Neuronal stem cell (in vitro differentiated cells): Measurements from ENCODE around the gene C8G.
A peak's percentile ranks its signal among the peaks of the same experiment; 100 is the strongest.

ENCODE experiments used
- DNase-seq: peaks from one replicate; pipeline ENCODE4 v3.0.0-alpha.2; 2013; ENCODE audit warnings: low spot score
- H2AFZ ChIP-seq: one replicate; pipeline ENCODE4 v1.6.1; 2013; ENCODE audit warnings: mild to moderate bottlenecking, low read length, inconsistent platforms
- H2AK5ac ChIP-seq: 2 replicates; pipeline ENCODE4 v1.6.1; 2013; ENCODE audit warnings: low read depth, mild to moderate bottlenecking, inconsistent platforms, low read length, moderate library complexity, mixed read lengths
- H2BK120ac ChIP-seq: 2 replicates; pipeline ENCODE4 v1.6.1; 2013; ENCODE audit warnings: low read depth, mild to moderate bottlenecking, inconsistent platforms, low read length, moderate library complexity, mixed read lengths
- H2BK12ac ChIP-seq: one replicate; pipeline ENCODE4 v1.6.1; 2013; ENCODE audit warnings: low read length, inconsistent platforms
- H2BK15ac ChIP-seq: 2 replicates; pipeline ENCODE4 v1.6.1; 2013; ENCODE audit warnings: mild to moderate bottlenecking, low read length, inconsistent platforms, mixed read lengths
- H2BK5ac ChIP-seq: one replicate; pipeline ENCODE4 v1.6.1; 2013; ENCODE audit warnings: inconsistent platforms, mild to moderate bottlenecking, low read length, moderate library complexity
- H3K14ac ChIP-seq: one replicate; pipeline ENCODE4 v1.6.1; 2013; ENCODE audit warnings: low read length, inconsistent platforms
- H3K18ac ChIP-seq: 2 replicates; pipeline ENCODE4 v1.6.1; 2013; ENCODE audit warnings: low read length, inconsistent platforms
- H3K23ac ChIP-seq: 2 replicates; pipeline ENCODE4 v1.6.1; 2013; ENCODE audit warnings: low read depth, mild to moderate bottlenecking, mixed read lengths, low read length, inconsistent platforms; ENCODE audit not compliant: poor library complexity
- H3K27ac ChIP-seq: replicated peaks from 3 replicates; pipeline ENCODE4 v1.5.1; 2013; ENCODE audit warnings: low read length, inconsistent platforms
- H3K27me3 ChIP-seq, 3 experiments: 2 replicates each; pipeline ENCODE4 v1.6.1; 2013; ENCODE audit warnings: low read length in 3 of 3, mild to moderate bottlenecking in 2 of 3, inconsistent platforms in 1 of 3, low read depth in 1 of 3, mixed read lengths in 1 of 3, moderate library complexity in 1 of 3; ENCODE audit not compliant: control insufficient read depth in 3 of 3, insufficient read depth in 3 of 3
- H3K36me3 ChIP-seq, 2 donors: replicated peaks in 1 of 2; 2 replicates each; pipeline ENCODE4 v1.6.1; 2013; ENCODE audit warnings: low read length in 2 of 2; ENCODE audit not compliant: control insufficient read depth in 2 of 2, insufficient read depth in 2 of 2
- H3K4ac ChIP-seq: 2 replicates; pipeline ENCODE4 v1.6.1; 2013; ENCODE audit warnings: inconsistent platforms, mild to moderate bottlenecking, low read length, moderate library complexity
- H3K4me1 ChIP-seq, 2 donors: 1 replicate in 1 of 2; 2 replicates in 1 of 2; pipeline ENCODE4 v1.6.1; 2013; ENCODE audit warnings: low read length in 2 of 2, low read depth in 1 of 2; ENCODE audit not compliant: control insufficient read depth in 2 of 2, insufficient read depth in 1 of 2
- H3K4me2 ChIP-seq: one replicate; pipeline ENCODE4 v1.6.1; 2013; ENCODE audit warnings: mild to moderate bottlenecking, low read length, inconsistent platforms; ENCODE audit not compliant: insufficient read depth, poor library complexity, severe bottlenecking
- H3K4me3 ChIP-seq, 2 donors: 2 replicates each; pipeline ENCODE4 v1.5.1; 2013; ENCODE audit warnings: low read length in 2 of 2, mild to moderate bottlenecking in 2 of 2, inconsistent platforms in 1 of 2, moderate library complexity in 1 of 2
- H3K79me1 ChIP-seq: one replicate; pipeline ENCODE4 v1.6.1; 2013; ENCODE audit warnings: low read depth, mild to moderate bottlenecking, inconsistent platforms, low read length, moderate library complexity
- H3K9ac ChIP-seq: one replicate; pipeline ENCODE4 v1.6.1; 2013; ENCODE audit warnings: mild to moderate bottlenecking, low read depth, low read length, inconsistent platforms; ENCODE audit not compliant: poor library complexity
- H3K9me3 ChIP-seq, 2 donors: replicated peaks in 1 of 2; 2 replicates each; pipeline versions ENCODE3 to v1.6.1; 2013; ENCODE audit warnings: low read length in 2 of 2, mild to moderate bottlenecking in 2 of 2, inconsistent platforms in 1 of 2, low read depth in 1 of 2, mixed read lengths in 1 of 2, moderate library complexity in 1 of 2; ENCODE audit not compliant: control insufficient read depth in 2 of 2, insufficient read depth in 1 of 2
- H4K8ac ChIP-seq: one replicate; pipeline ENCODE4 v1.6.1; 2013; ENCODE audit warnings: low read depth, mild to moderate bottlenecking, inconsistent platforms, low read length, moderate library complexity
- H4K91ac ChIP-seq: one replicate; pipeline ENCODE4 v1.6.1; 2013; ENCODE audit warnings: low read length, low read depth, mild to moderate bottlenecking, inconsistent platforms; ENCODE audit not compliant: poor library complexity
- WGBS, 2 donors: extraction: QIAGEN DNeasy Blood & Tissue Kit; methylation state at CpG; one replicate each; pipeline ENCODE4 v1.1.7; 2013; ENCODE audit warnings: missing lambda C conversion rate in 2 of 2, mixed read lengths in 1 of 2; ENCODE audit not compliant: insufficient read length in 2 of 2, insufficient replicate concordance in 1 of 2; ENCODE audit errors: extremely low coverage in 2 of 2; 5-methylcytosine and 5-hydroxymethylcytosine counted together

Gene C8G

DNA sequence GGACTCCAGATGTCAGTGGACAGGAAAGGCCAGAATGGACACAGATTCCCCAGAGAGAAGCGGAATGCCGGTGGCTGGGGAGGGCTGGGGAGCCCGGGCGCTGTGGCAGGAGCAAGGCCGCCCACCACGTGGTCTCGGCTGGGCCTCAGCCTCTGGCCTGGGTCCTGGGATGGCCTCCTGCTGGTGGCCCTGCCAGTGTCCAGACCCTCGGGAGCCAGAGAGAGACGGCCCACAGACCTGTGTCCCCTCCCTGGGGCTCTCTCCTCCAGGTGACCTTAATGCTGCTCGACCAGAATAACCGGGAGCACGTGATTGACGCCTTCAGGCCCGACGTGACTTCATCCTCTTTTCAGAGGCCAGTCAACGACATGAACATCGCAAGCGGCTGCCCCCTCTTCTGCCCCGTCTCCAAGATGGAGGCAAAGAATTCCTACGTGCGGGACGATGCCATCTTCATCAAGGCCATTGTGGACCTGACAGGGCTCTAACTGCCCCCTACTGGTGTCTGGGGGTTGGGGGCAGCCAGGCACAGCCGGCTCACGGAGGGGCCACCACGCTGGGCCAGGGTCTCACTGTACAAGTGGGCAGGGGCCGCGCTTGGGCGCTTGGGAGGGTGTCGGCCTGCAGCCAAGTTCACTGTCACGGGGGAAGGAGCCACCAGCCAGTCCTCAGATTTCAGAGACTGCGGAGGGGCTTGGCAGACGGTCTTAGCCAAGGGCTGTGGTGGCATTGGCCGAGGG is 19.5 kb upstream of the C8G start:
- no peak overlapping the region for H2AFZ ChIP-seq
- H2BK5ac ChIP-seq = no peak overlapping the region
- H2BK12ac ChIP-seq = no peak overlapping the region
- no peak overlapping the region for H3K4ac ChIP-seq
- DNase-seq = no peak
- no peak overlapping the region for H3K9ac ChIP-seq
- H3K23ac ChIP-seq = no peak overlapping the region
- no peak overlapping the region for H2BK120ac ChIP-seq
- no peak overlapping the region for H4K8ac ChIP-seq
- H3K36me3 ChIP-seq = peaks cover 38 to 81% of the 10 kb centered on the region in 2 donors
- no peak overlapping the region for H3K4me3 ChIP-seq
- no CpG with 5 or more reads among the region's 33 CpGs for WGBS, 2 donors
- no peak overlapping the region for H4K91ac ChIP-seq
- no peaks in the 10 kb centered on the region for H3K9me3 ChIP-seq
- H3K4me1 ChIP-seq = no peaks in the 10 kb centered on the region
- no peak overlapping the region for H2AK5ac ChIP-seq
- no peak overlapping the region for H3K27ac ChIP-seq
- H3K79me1 ChIP-seq = peaks cover 3% of the 10 kb centered on the region
- H3K4me2 ChIP-seq = no peak overlapping the region
- H3K14ac ChIP-seq = no peak overlapping the region
- no peak overlapping the region for H3K18ac ChIP-seq
- no peak overlapping the region for H2BK15ac ChIP-seq
- H3K27me3 ChIP-seq = no peaks in the 10 kb centered on the region

- no peak overlapping the region for H3K27ac ChIP-seq
- no peak overlapping the region for H3K14ac ChIP-seq
- H3K4ac ChIP-seq = no peak overlapping the region
- no peaks in the 10 kb centered on the region for H3K4me1 ChIP-seq
- no peak overlapping the region for H2BK5ac ChIP-seq
- no peak overlapping the region for H2AFZ ChIP-seq
- no peaks in the 10 kb centered on the region for H3K9me3 ChIP-seq
- no peak overlapping the region for H3K23ac ChIP-seq
- H3K4me2 ChIP-seq = no peak overlapping the region
- H3K36me3 ChIP-seq = peaks cover 32 to 74% of the 10 kb centered on the region in 2 donors
- no peak overlapping the region for H2AK5ac ChIP-seq
- no peak overlapping the region for H2BK15ac ChIP-seq
- no peak overlapping the region for H2BK120ac ChIP-seq
- H3K9ac ChIP-seq = peak overlapping the region; percentile 17
- no peak overlapping the region for H3K18ac ChIP-seq
- peaks cover 3% of the 10 kb centered on the region for H3K79me1 ChIP-seq
- H2BK12ac ChIP-seq = no peak overlapping the region
- no peak overlapping the region for H4K8ac ChIP-seq
- no peak overlapping the region for H3K4me3 ChIP-seq
- no peak for DNase-seq
- H4K91ac ChIP-seq = no peak overlapping the region
- WGBS, 2 donors = no CpG with 5 or more reads among the region's 9 CpGs
- H3K27me3 ChIP-seq = no peaks in the 10 kb centered on the region
These were observed 18.8 kb upstream of the C8G start for GRCh38 chr9:136926154-136926704.

DNA sequence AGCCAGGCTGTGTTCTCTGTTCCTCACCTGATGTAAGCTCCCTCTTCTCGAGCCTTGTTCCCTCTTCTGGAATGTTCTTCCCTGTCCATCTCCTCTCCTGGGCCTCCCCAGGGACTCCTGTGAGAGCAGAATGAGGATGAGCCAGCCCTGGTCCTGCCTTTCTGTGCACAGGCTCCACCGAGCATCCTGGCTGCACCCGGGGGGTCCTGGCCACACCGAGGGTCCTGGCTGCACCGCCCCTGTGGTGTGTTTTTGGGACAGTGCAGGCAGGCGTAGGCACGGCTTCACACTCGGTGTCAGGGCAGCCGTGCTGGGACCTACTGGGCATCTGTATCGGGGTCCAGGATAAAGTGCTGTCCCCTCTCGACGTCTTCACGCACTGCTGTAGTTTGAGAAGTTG is 18.3 kb upstream of the C8G start:
- WGBS, 2 donors = no CpG with 5 or more reads among the region's 13 CpGs
- Histone ChIP-seq H3K36me3 (peaks cover 31 to 71% of the 10 kb centered on the region in 2 donors), H3K4me2 (no peak overlapping the region)

GRCh38 chr9:136927343-136928271 is 17.4 kb upstream of the C8G start:
- Histone ChIP-seq H4K91ac (no peak overlapping the region), H3K4me2 (no peak overlapping the region), H3K79me1 (peaks cover 3% of the 10 kb centered on the region), H3K9me3 (no peaks in the 10 kb centered on the region), H2BK12ac (no peak overlapping the region), H2AFZ (no peak overlapping the region), H3K9ac (no peak overlapping the region), H3K27ac (no peak overlapping the region), H3K4me1 (no peaks in the 10 kb centered on the region), H3K23ac (no peak overlapping the region), H4K8ac (no peak overlapping the region), H3K4me3 (no peak overlapping the region), H3K14ac (no peak overlapping the region), H2BK15ac (no peak overlapping the region), H2BK5ac (no peak overlapping the region), H2AK5ac (no peak overlapping the region), H3K4ac (no peak overlapping the region), H3K18ac (no peak overlapping the region), H3K27me3 (no peaks in the 10 kb centered on the region), H3K36me3 (peaks cover 30 to 69% of the 10 kb centered on the region in 2 donors), H2BK120ac (no peak overlapping the region)
- no CpG with 5 or more reads among the region's 23 CpGs for WGBS, 2 donors
- no peak for DNase-seq

More for the DNA sequence above, 18.3 kb upstream of the C8G start:
- Histone ChIP-seq H2BK12ac (no peak overlapping the region), H3K9ac (no peak overlapping the region), H2BK15ac (no peak overlapping the region), H4K91ac (no peak overlapping the region), H4K8ac (no peak overlapping the region), H3K27me3 (no peaks in the 10 kb centered on the region), H3K23ac (no peak overlapping the region), H3K4me1 (no peaks in the 10 kb centered on the region), H2AK5ac (no peak overlapping the region), H3K27ac (no peak overlapping the region), H3K4me3 (peak overlapping the region in 1 of 2 donors; percentile 53), H2BK5ac (no peak overlapping the region), H3K9me3 (no peaks in the 10 kb centered on the region), H3K18ac (no peak overlapping the region), H3K14ac (no peak overlapping the region), H2BK120ac (no peak overlapping the region), H3K4ac (no peak overlapping the region), H2AFZ (no peak overlapping the region), H3K79me1 (peaks cover 3% of the 10 kb centered on the region)
- no peak for DNase-seq
